ENCODE data around the gene FOXC1. TPM values are rescaled to one million over a fixed set of nuclear protein-coding genes. Genes with fewer than 3 reads are reported as not detected.

Gene FOXC1
- total and polyA plus RNA-seq, 4 donors: 0.08 to 0.33 (median 0.14) TPM

- Histone ChIP-seq H3K9ac (ENCODE audit: low read depth in 1 of 2, low read length in 2 of 2) (no peak overlapping the region), H3K4me3 (ENCODE audit: low read depth in 1 of 3, low read length in 3 of 3) (no peak overlapping the region), H3K36me3 (ENCODE audit: control insufficient read depth in 4 of 4, insufficient read depth in 3 of 4, low read depth in 1 of 4, low read length in 3 of 4) (peaks cover 0 to 2% (median 0%) of the 10 kb centered on the region in 4 donors), H3K9me3 (ENCODE audit: control insufficient read depth in 4 of 4, low read length in 3 of 4) (peaks cover 0 to 4% (median 0%) of the 10 kb centered on the region in 4 donors), H3K27me3 (ENCODE audit: control insufficient read depth in 4 of 4, insufficient read depth in 4 of 4, low read length in 3 of 4) (no peaks in the 10 kb centered on the region), H3K4me1 (ENCODE audit: control insufficient read depth in 4 of 4, insufficient read depth in 4 of 4, low read length in 3 of 4) (no peaks in the 10 kb centered on the region), H3K27ac (ENCODE audit: low read depth in 1 of 2, low read length in 2 of 2) (no peak overlapping the region)
- TF ChIP-seq, protein P1, sequence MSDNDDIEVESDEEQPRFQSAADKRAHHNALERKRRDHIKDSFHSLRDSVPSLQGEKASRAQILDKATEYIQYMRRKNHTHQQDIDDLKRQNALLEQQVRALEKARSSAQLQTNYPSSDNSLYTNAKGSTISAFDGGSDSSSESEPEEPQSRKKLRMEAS (IDR thresholded peaks at IDR 0.05): no peak
- TF ChIP-seq HNF4G (IDR thresholded peaks at IDR 0.05) (no peak), FOXA1 (IDR thresholded peaks at IDR 0.05) (no peak), RAD21 (IDR thresholded peaks at IDR 0.05) (no peak), NR2F2 (IDR thresholded peaks at IDR 0.05) (no peak), YY1 (IDR thresholded peaks at IDR 0.05) (no peak), FOXA2 (IDR thresholded peaks at IDR 0.05) (no peak), JUND (IDR thresholded peaks at IDR 0.05) (no peak), RXRA (IDR thresholded peaks at IDR 0.05) (no peak), REST (IDR thresholded peaks at IDR 0.05) (no peak), HNF4A (conservative IDR thresholded peaks at IDR 0.05) (no peak), SP1 (IDR thresholded peaks at IDR 0.05) (no peak)
- TF ChIP-seq, protein P2, sequence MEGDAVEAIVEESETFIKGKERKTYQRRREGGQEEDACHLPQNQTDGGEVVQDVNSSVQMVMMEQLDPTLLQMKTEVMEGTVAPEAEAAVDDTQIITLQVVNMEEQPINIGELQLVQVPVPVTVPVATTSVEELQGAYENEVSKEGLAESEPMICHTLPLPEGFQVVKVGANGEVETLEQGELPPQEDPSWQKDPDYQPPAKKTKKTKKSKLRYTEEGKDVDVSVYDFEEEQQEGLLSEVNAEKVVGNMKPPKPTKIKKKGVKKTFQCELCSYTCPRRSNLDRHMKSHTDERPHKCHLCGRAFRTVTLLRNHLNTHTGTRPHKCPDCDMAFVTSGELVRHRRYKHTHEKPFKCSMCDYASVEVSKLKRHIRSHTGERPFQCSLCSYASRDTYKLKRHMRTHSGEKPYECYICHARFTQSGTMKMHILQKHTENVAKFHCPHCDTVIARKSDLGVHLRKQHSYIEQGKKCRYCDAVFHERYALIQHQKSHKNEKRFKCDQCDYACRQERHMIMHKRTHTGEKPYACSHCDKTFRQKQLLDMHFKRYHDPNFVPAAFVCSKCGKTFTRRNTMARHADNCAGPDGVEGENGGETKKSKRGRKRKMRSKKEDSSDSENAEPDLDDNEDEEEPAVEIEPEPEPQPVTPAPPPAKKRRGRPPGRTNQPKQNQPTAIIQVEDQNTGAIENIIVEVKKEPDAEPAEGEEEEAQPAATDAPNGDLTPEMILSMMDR (IDR thresholded peaks at IDR 0.05; ENCODE audit: low read depth, low read length, missing input control): no peak
- no peak for DNase-seq (ENCODE audit: low spot score)
- WGBS: 76% methylated on average over 1 of the region's 1 CpG
Observed at GRCh38 chr6:1570848-1571247, 38.9 kb upstream of the FOXC1 start.

- no peaks in the 10 kb centered on the region for H3K27me3 ChIP-seq (ENCODE audit: control insufficient read depth in 4 of 4, insufficient read depth in 4 of 4, low read length in 3 of 4)
- H3K4me1 ChIP-seq (ENCODE audit: control insufficient read depth in 4 of 4, insufficient read depth in 4 of 4, low read length in 3 of 4): no peaks in the 10 kb centered on the region
- H3K9me3 ChIP-seq (ENCODE audit: control insufficient read depth in 4 of 4, low read length in 3 of 4): peaks cover 0 to 4% (median 0%) of the 10 kb centered on the region in 4 donors
- no peak overlapping the region for H3K4me3 ChIP-seq (ENCODE audit: low read depth in 1 of 3, low read length in 3 of 3)
- H3K9ac ChIP-seq (ENCODE audit: low read depth in 1 of 2, low read length in 2 of 2): no peak overlapping the region
- 48% methylated on average over 1 of the region's 1 CpG for WGBS
- no peak for DNase-seq (ENCODE audit: low spot score)
- H3K27ac ChIP-seq (ENCODE audit: low read depth in 1 of 2, low read length in 2 of 2): no peak overlapping the region
- H3K36me3 ChIP-seq (ENCODE audit: control insufficient read depth in 4 of 4, insufficient read depth in 3 of 4, low read depth in 1 of 4, low read length in 3 of 4): peaks cover 0 to 2% (median 0%) of the 10 kb centered on the region in 4 donors
- TF ChIP-seq SP1 (IDR thresholded peaks at IDR 0.05) (no peak), RXRA (IDR thresholded peaks at IDR 0.05) (no peak), FOXA2 (IDR thresholded peaks at IDR 0.05) (no peak), YY1 (IDR thresholded peaks at IDR 0.05) (no peak), FOXA1 (IDR thresholded peaks at IDR 0.05) (no peak), ATF3 (IDR thresholded peaks at IDR 0.05) (no peak), JUND (IDR thresholded peaks at IDR 0.05) (no peak), TAF1 (conservative IDR thresholded peaks at IDR 0.05) (no peak), HNF4A (conservative IDR thresholded peaks at IDR 0.05) (no peak), RAD21 (IDR thresholded peaks at IDR 0.05) (no peak), NR2F2 (IDR thresholded peaks at IDR 0.05) (no peak), HNF4G (IDR thresholded peaks at IDR 0.05) (no peak), REST (IDR thresholded peaks at IDR 0.05) (no peak), GABPA (IDR thresholded peaks at IDR 0.05 in 1 of 2, conservative IDR thresholded peaks at IDR 0.05 in 1 of 2) (no peak)
- TF ChIP-seq, protein P3, sequence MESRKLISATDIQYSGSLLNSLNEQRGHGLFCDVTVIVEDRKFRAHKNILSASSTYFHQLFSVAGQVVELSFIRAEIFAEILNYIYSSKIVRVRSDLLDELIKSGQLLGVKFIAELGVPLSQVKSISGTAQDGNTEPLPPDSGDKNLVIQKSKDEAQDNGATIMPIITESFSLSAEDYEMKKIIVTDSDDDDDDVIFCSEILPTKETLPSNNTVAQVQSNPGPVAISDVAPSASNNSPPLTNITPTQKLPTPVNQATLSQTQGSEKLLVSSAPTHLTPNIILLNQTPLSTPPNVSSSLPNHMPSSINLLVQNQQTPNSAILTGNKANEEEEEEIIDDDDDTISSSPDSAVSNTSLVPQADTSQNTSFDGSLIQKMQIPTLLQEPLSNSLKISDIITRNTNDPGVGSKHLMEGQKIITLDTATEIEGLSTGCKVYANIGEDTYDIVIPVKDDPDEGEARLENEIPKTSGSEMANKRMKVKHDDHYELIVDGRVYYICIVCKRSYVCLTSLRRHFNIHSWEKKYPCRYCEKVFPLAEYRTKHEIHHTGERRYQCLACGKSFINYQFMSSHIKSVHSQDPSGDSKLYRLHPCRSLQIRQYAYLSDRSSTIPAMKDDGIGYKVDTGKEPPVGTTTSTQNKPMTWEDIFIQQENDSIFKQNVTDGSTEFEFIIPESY (IDR thresholded peaks at IDR 0.05): no peak
- TF ChIP-seq, protein P1 (IDR thresholded peaks at IDR 0.05): no peak
- TF ChIP-seq, protein P2 (IDR thresholded peaks at IDR 0.05; ENCODE audit: low read depth, low read length, missing input control): no peak
Observed at GRCh38 chr6:1572892-1573291, 36.8 kb upstream of the FOXC1 start.
